Nucleus accumbens (tissue), 56 donors: ENCODE data around the gene PAH.
"Not testable (repeated sequence)": the region's sequence is repeated elsewhere in the genome, so short reads cannot be mapped to it uniquely, and the experiment has no call there.

Experiments
- DNase-seq, 56 donors: peaks; one replicate each; lab custom pipeline; 2025; lab: John Stamatoyannopoulos, UW

Gene PAH

GRCh38 chr12:102847131-102847530 lies 69.9 kb downstream of the PAH start:
- no peak for DNase-seq

GRCh38 chr12:102833687-102834441 lies 83.2 kb downstream of the PAH start:
- DNase-seq, result no peak

DNA sequence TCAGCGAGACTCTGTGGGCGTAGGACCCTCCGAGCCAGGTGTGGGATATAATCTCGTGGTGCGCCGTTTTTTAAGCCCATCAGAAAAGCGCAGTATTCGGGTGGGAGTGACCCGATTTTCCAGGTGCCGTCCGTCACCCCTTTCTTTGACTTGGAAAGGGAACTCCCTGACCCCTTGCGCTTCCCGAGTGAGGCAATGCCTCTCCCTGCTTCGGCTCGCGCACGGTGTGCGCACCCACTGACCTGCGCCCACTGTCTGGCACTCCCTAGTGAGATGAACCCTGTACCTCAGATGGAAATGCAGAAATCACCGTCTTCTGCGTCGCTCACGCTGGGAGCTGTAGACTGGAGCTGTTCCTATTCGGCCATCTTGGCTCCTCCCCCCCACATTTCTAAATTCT lies 84.2 kb downstream of the PAH start:
- not testable (repeated sequence) for DNase-seq

GRCh38 chr12:102824218-102824835 lies 92.7 kb downstream of the PAH start:
- DNase-seq, result peak in 5 of 56 donors; percentile 1 to 9 (median 2)

DNA sequence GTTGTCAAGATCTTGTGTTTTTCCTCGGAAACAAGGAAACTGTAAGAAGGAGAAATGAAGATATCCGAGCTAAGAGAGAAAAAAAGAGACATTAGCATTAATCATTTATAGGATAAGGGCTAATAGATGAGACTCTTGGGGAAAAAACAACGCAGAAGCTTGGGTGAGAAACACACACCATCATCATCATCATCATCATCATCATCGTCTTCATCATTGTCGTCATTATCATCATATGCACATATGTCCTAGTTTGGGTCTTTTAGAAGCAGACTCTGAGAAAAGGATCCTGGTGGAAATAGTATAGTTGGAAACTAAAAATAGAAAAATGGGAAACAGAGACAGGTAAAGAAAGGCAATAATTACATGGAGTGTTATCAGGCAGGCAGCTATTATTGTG lies 95.9 kb downstream of the PAH start:
- no peak for DNase-seq

DNA sequence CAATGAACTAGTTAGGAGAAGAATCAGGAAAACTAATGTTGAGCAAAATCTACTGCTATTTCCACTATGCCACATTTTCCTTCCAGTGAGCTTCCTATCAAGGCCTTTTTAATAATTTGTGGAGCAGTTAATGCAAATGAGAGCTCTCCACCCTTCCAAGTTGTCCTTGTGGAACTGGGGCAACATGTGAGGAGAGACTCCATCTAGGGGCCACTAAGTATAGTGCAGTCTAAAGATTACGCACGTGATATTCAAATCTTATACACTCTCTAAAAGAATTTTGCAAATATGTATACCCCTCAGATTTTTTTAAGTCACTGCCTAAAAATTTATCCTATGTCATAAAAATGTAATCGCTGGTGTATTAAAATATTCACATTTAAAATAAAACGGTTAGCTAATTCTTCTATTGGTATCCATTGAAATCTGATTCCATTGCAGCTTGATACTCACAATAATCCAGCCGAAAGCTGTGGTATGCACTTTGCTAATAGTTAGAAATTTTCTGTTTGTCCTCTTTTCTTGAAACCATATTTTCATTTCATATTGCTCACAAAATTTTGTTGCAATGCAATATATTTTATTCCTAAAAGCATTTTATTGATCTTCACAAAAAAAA lies 100.1 kb downstream of the PAH start:
- DNase-seq, result no peak

- no peak for DNase-seq
Measured at GRCh38 chr12:102814691-102815367, 102.2 kb downstream of the PAH start.

GRCh38 chr12:102812344-102812743 lies 104.7 kb downstream of the PAH start:
- DNase-seq, result no peak

- peak in 2 of 56 donors; percentile 6 to 9 for DNase-seq
Measured at GRCh38 chr12:102811110-102811737, 105.8 kb downstream of the PAH start.

DNA sequence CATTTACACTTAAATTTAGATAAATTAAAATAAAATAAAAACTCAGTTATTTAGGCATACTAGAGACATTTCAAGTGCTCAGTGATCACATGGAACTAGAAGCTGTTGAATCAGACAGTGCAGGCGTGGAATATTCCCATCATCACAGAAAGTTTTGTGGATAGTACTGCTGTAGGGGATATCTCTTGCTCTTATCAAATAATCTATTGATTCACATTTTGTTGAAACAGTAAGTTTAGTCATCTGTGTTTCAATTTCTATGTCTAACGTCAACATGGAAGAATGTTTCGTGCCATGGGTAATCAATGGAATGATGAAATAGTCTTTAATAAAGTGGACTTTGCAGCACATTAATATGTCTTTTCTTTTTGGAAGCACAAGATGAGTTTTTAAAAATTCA lies 108.6 kb downstream of the PAH start:
- DNase-seq, result no peak

DNA sequence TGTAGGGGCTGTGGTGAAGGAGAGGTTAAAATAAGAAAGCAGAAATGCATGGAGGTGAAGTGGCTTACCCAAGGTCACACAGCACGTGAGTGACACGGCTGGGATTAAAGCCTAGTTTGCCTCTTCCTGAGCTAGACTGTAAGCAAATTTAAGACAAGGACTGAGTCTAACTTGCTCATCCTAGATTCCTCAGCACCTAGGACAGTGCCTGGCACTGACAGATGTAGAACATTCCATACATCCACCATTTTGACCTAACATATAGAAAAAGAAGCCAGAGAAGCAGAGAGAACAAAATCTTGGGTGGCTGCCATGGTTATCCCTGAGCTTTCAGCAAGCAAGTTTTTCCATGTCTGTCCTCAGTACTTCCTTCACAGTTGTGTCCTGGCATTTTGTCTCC lies 110.5 kb downstream of the PAH start:
- DNase-seq, result no peak

GRCh38 chr12:102806110-102806509 lies 110.9 kb downstream of the PAH start:
- DNase-seq, result no peak

- no peak for DNase-seq
Measured at GRCh38 chr12:102800565-102800964, 116.5 kb downstream of the PAH start.

GRCh38 chr12:102799229-102799628 lies 117.8 kb downstream of the PAH start:
- DNase-seq, result no peak

GRCh38 chr12:102797528-102797927 lies 119.5 kb downstream of the PAH start:
- DNase-seq, result no peak

DNA sequence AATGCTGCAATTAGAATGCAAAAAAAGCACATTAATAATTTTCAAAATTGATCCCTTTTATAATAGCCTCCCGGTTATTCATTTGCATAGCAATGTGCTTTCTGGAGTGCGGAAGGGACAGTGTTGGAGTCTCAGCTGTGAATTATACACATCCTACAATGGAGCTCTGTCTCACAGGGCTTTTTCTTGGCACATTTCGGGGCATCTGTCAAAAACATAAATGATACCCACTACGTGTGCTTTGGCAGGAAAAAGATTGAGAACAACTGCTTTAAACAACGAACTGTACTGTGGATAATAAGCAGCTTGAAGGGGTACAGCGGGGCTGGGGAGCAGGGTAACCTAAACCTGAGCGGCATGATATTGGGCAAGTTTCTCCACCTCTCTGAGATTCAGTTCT lies 123.1 kb downstream of the PAH start:
- no peak for DNase-seq
